Osteocyte (in vitro differentiated cells): Measurements from ENCODE around the gene DNAJC12. TPM values are rescaled to one million over a fixed set of nuclear protein-coding genes. Genes with fewer than 3 reads are reported as not detected.

Experiments used
- DNase-seq: peaks from one replicate; pipeline ENCODE4 v3.0.0; 2021; ENCODE audit warnings: mixed read lengths; ENCODE audit not compliant: unreplicated experiment; ENCODE audit errors: extremely low spot score
- H3K27ac Mint-ChIP-seq: one replicate; pipeline ENCODE4 v1.8.0; 2021; ENCODE audit warnings: mild to moderate bottlenecking, mixed read lengths; ENCODE audit not compliant: unreplicated experiment
- H3K27me3 Mint-ChIP-seq: one replicate; pipeline ENCODE4 v1.8.0; 2021; ENCODE audit warnings: mixed read lengths; ENCODE audit not compliant: unreplicated experiment
- H3K36me3 Mint-ChIP-seq: one replicate; pipeline ENCODE4 v1.8.0; 2021; ENCODE audit warnings: mixed read lengths; ENCODE audit not compliant: unreplicated experiment
- H3K4me1 Mint-ChIP-seq: one replicate; pipeline ENCODE4 v1.8.0; 2021; ENCODE audit warnings: mixed read lengths; ENCODE audit not compliant: unreplicated experiment
- H3K4me3 Mint-ChIP-seq: one replicate; pipeline ENCODE4 v1.8.0; 2021; ENCODE audit warnings: mild to moderate bottlenecking, moderate library complexity, mixed read lengths; ENCODE audit not compliant: unreplicated experiment
- H3K9me3 Mint-ChIP-seq: one replicate; pipeline ENCODE4 v1.8.0; 2021; ENCODE audit warnings: mixed read lengths; ENCODE audit not compliant: unreplicated experiment
- CTCF ChIP-seq: fragments of 200-600 bp; sonication (generic); IDR thresholded peaks from 2 replicates; pipeline ENCODE4 v1.5.0; 2021; ENCODE audit warnings: antibody characterized with exemption, mild to moderate bottlenecking, moderate library complexity
- total RNA-seq: library from RNA; stranded (reverse); gene quantifications from 2 replicates; pipeline ENCODE4 v1.2.1, GENCODE V29; 2021

Gene DNAJC12
- total RNA-seq, 1 donor from 2014 or later: 12.0 TPM

- Mint-ChIP-seq H3K27me3 (no peaks in the 10 kb centered on the region), H3K36me3 (peaks cover 16% of the 10 kb centered on the region), H3K9me3 (no peaks in the 10 kb centered on the region), H3K4me3 (no peak overlapping the region), H3K4me1 (no peaks in the 10 kb centered on the region), H3K27ac (no peak overlapping the region)
- TF ChIP-seq CTCF: no peak
- no peak for DNase-seq
These were observed 26.0 kb downstream of the DNAJC12 start for GRCh38 chr10:67812007-67812406.

- Mint-ChIP-seq H3K27ac (no peak overlapping the region), H3K36me3 (peaks cover 18% of the 10 kb centered on the region), H3K4me3 (no peak overlapping the region), H3K27me3 (no peaks in the 10 kb centered on the region), H3K9me3 (no peaks in the 10 kb centered on the region), H3K4me1 (no peaks in the 10 kb centered on the region)
- no peak for DNase-seq
- no peak for TF ChIP-seq CTCF
These were observed 28.9 kb downstream of the DNAJC12 start for GRCh38 chr10:67809107-67809506.

GRCh38 chr10:67808704-67809103 is 29.3 kb downstream of the DNAJC12 start:
- no peak for DNase-seq
- no peaks in the 10 kb centered on the region for H3K9me3 Mint-ChIP-seq

GRCh38 chr10:67807855-67808456 is 30.0 kb downstream of the DNAJC12 start:
- Mint-ChIP-seq H3K36me3 (peaks cover 16% of the 10 kb centered on the region), H3K27me3 (no peaks in the 10 kb centered on the region), H3K4me3 (no peak overlapping the region), H3K9me3 (no peaks in the 10 kb centered on the region), H3K4me1 (no peaks in the 10 kb centered on the region), H3K27ac (no peak overlapping the region)
- TF ChIP-seq CTCF: no peak
- DNase-seq: no peak

More at GRCh38 chr10:67808704-67809103, 29.3 kb downstream of the DNAJC12 start:
- no peak overlapping the region for H3K4me3 Mint-ChIP-seq
- H3K27me3 Mint-ChIP-seq: no peaks in the 10 kb centered on the region
- no peak overlapping the region for H3K27ac Mint-ChIP-seq
- TF ChIP-seq CTCF: no peak
- no peaks in the 10 kb centered on the region for H3K4me1 Mint-ChIP-seq
- peaks cover 17% of the 10 kb centered on the region for H3K36me3 Mint-ChIP-seq

- Mint-ChIP-seq H3K27me3 (no peaks in the 10 kb centered on the region), H3K9me3 (no peaks in the 10 kb centered on the region), H3K4me3 (no peak overlapping the region), H3K36me3 (peaks cover 6% of the 10 kb centered on the region), H3K4me1 (no peaks in the 10 kb centered on the region), H3K27ac (no peak overlapping the region)
- no peak for TF ChIP-seq CTCF
- no peak for DNase-seq
These were observed 33.7 kb downstream of the DNAJC12 start for GRCh38 chr10:67804395-67804678.
